HepG2 (cell line): ENCODE results near the gene ATN1. TPM values are rescaled to one million over a fixed set of nuclear protein-coding genes. Genes with fewer than 3 reads are reported as not detected.

Source experiments
- CC2D1A ChIP-seq: sonication (generic); formaldehyde crosslinking; IDR thresholded peaks from 2 replicates; pipeline ENCODE4 v1.8.1; 2023; ENCODE audit warnings: mild to moderate bottlenecking, missing genetic modification reagents
- FLYWCH1 ChIP-seq: sonication (generic); formaldehyde crosslinking; IDR thresholded peaks from 2 replicates; pipeline ENCODE4 v1.8.1; 2023; ENCODE audit warnings: mild to moderate bottlenecking, missing genetic modification reagents
- FOSL2 ChIP-seq: sonication (generic); formaldehyde crosslinking; IDR thresholded peaks from 2 replicates; pipeline ENCODE4 v1.4.0; 2020; ENCODE audit warnings: missing genetic modification reagents
- GABPA ChIP-seq, 2 experiments: IDR thresholded peaks; 2 replicates each; pipeline ENCODE4 v1.6.1; 2011 to 2016; ENCODE audit warnings: low read depth in 2 of 2, low read length in 1 of 2, missing biosample characterization in 1 of 2, missing genetic modification characterization in 1 of 2
- GATAD2A ChIP-seq: IDR thresholded peaks from 2 replicates; pipeline ENCODE4 v1.6.1; 2016
- HNRNPH1 ChIP-seq: fragments of 200-400 bp; formaldehyde crosslinking; optimal IDR thresholded peaks from 2 replicates; pipeline ENCODE3; 2017; ENCODE audit warnings: mild to moderate bottlenecking, low read depth, low read length
- HOXA5 ChIP-seq: sonication (generic); formaldehyde crosslinking; IDR thresholded peaks from 2 replicates; pipeline ENCODE4 v1.4.0; 2020; ENCODE audit warnings: missing genetic modification reagents
- MIER3 ChIP-seq: IDR thresholded peaks from 2 replicates; pipeline ENCODE4 v1.6.1; 2016; ENCODE audit warnings: missing compliant biosample characterization, borderline replicate concordance
- MYPOP ChIP-seq: sonication (generic); formaldehyde crosslinking; IDR thresholded peaks from 2 replicates; pipeline ENCODE4 v1.8.1; 2023; ENCODE audit warnings: mild to moderate bottlenecking, moderate library complexity, missing genetic modification reagents
- MZF1 ChIP-seq: sonication (generic); formaldehyde crosslinking; IDR thresholded peaks from 2 replicates; pipeline ENCODE4 v1.8.1; 2023; ENCODE audit warnings: mild to moderate bottlenecking, missing genetic modification reagents, borderline replicate concordance
- POLR2AphosphoS5 ChIP-seq: IDR thresholded peaks from 2 replicates; pipeline ENCODE4 v1.6.1; 2012; ENCODE audit warnings: low read depth, low read length
- PPARG ChIP-seq: conservative IDR thresholded peaks from 2 replicates; pipeline ENCODE4 v1.6.1; 2016; ENCODE audit warnings: missing biosample characterization, missing genetic modification reagents
- SIX1 ChIP-seq: sonication (generic); formaldehyde crosslinking; IDR thresholded peaks from 2 replicates; pipeline ENCODE4 v1.4.0; 2020; ENCODE audit warnings: missing genetic modification reagents, borderline replicate concordance
- SNAPC5 ChIP-seq: sonication (generic); formaldehyde crosslinking; IDR thresholded peaks from 2 replicates; pipeline ENCODE4 v1.8.1; 2023; ENCODE audit warnings: mild to moderate bottlenecking, missing genetic modification reagents, borderline replicate concordance
- SRSF4 ChIP-seq: fragments of 200-400 bp; formaldehyde crosslinking; IDR thresholded peaks from one replicate; pipeline ENCODE4 v1.6.1; 2018; ENCODE audit warnings: mild to moderate bottlenecking, low read depth, low read length, moderate library complexity; ENCODE audit not compliant: poor library complexity, severe bottlenecking
- STAT5B ChIP-seq: sonication (generic); formaldehyde crosslinking; IDR thresholded peaks from 2 replicates; pipeline ENCODE4 v1.4.0; 2020; ENCODE audit warnings: missing genetic modification reagents
- TCF12 ChIP-seq, 2 experiments: fragments of 450-650 bp in 1 of 2; sonication (generic) in 1 of 2; formaldehyde crosslinking in 1 of 2; IDR thresholded peaks; 2 replicates each; pipeline versions ENCODE4 v1.6.1 to v1.8.0; 2017 to 2022; ENCODE audit warnings: antibody characterized with exemption in 1 of 2, mild to moderate bottlenecking in 1 of 2, missing genetic modification reagents in 1 of 2, moderate library complexity in 1 of 2
- TMF1 ChIP-seq: sonication (generic); formaldehyde crosslinking; IDR thresholded peaks from 2 replicates; pipeline ENCODE4 v1.8.1; 2022; ENCODE audit warnings: low read depth, missing genetic modification reagents
- TOPORS ChIP-seq: sonication (generic); formaldehyde crosslinking; IDR thresholded peaks from 2 replicates; pipeline ENCODE4 v1.8.0; 2023; ENCODE audit warnings: mild to moderate bottlenecking, missing genetic modification reagents
- ZBTB37 ChIP-seq: sonication (generic); formaldehyde crosslinking; IDR thresholded peaks from 2 replicates; pipeline ENCODE4 v1.4.0; 2020; ENCODE audit warnings: mild to moderate bottlenecking, missing genetic modification reagents
- ZNF263 ChIP-seq: sonication (generic); formaldehyde crosslinking; IDR thresholded peaks from 2 replicates; pipeline ENCODE4 v1.4.0; 2020; ENCODE audit warnings: missing genetic modification reagents
- ZNF296 ChIP-seq: sonication (generic); formaldehyde crosslinking; conservative IDR thresholded peaks from 2 replicates; pipeline ENCODE4 v1.5.0; 2020; ENCODE audit warnings: mild to moderate bottlenecking, missing genetic modification reagents
- polyA plus RNA-seq, 8 experiments: library from polyadenylated mRNA; depleted of rRNA in 3 of 8; stranded (reverse) in 7 of 8; unstranded in 1 of 8; fragments of >200 nt; fragmentation: Illumina TruSeq in 4 of 8; extraction: Trizol in 4 of 8; gene quantifications; 2 replicates each; pipeline versions ENCODE4 v1.2.1 to v1.2.3, GENCODE V29; 2011 to 2016; ENCODE audit warnings: low read depth in 4 of 8, missing spikeins in 1 of 8, mixed read lengths in 1 of 8; ENCODE audit not compliant: insufficient read depth in 1 of 8
- total RNA-seq, 5 experiments: library from RNA; depleted of rRNA; stranded (reverse); fragments of >200 nt; fragmentation: Illumina TruSeq; extraction: Trizol; gene quantifications; 2 replicates each; pipeline ENCODE4 v1.2.3, GENCODE V29; 2016; ENCODE audit warnings: low read depth in 1 of 5
- TF ChIP-seq, protein P1 (sequence below), 2 experiments: sonication (generic) in 1 of 2; formaldehyde crosslinking in 1 of 2; IDR thresholded peaks; 2 replicates each; pipeline versions ENCODE4 v1.4.0 to v1.6.1; 2018 to 2020; ENCODE audit warnings: missing genetic modification reagents in 2 of 2, borderline replicate concordance in 1 of 2, low read depth in 1 of 2, mild to moderate bottlenecking in 1 of 2, missing biosample characterization in 1 of 2
- TF ChIP-seq, protein P2 (sequence below): sonication (generic); IDR thresholded peaks from 2 replicates; pipeline ENCODE4 v1.6.1; 2016; ENCODE audit warnings: low read depth, borderline replicate concordance

Gene ATN1
- total and polyA plus RNA-seq, 2 of the 13 experiments (the other 11 are each of a cell fraction or from before 2014, with no cell fraction given) = 2.1 to 8.6 TPM

- TF ChIP-seq HOXA5 (CRISPR knock-in tag) (no peak; the same call in 1 of the 2 replicates), CC2D1A (CRISPR knock-in tag) (no peak), STAT5B (CRISPR knock-in tag) (no peak), SRSF4 (no peak), ZBTB37 (CRISPR knock-in tag) (no peak), ZNF263 (0 out of 2 replicates have a peak, but pooled peaks have one; percentile 8), TCF12 (IDR thresholded peaks at IDR 0.05) (no peak), TCF12 (CRISPR knock-in tag; IDR thresholded peaks at IDR 0.05) (0 out of 2 replicates have a peak, but pooled peaks have one; percentile 38), FLYWCH1 (CRISPR knock-in tag) (no peak), HNRNPH1 (no peak), TOPORS (CRISPR knock-in tag) (peak; percentile 58; the same call in 1 of the 2 replicates), PPARG (peak; percentile 87), SIX1 (CRISPR knock-in tag) (peak; percentile 34; the same call in 1 of the 2 replicates), ZNF296 (CRISPR knock-in tag) (no peak), GATAD2A (CRISPR knock-in tag) (peak; percentile 84), MZF1 (CRISPR knock-in tag) (no peak), POLR2AphosphoS5 (peak; percentile 30; the same call in 1 of the 2 replicates), MIER3 (CRISPR knock-in tag) (no peak), FOSL2 (CRISPR knock-in tag) (peak; percentile 43; the same call in 1 of the 2 replicates), SNAPC5 (CRISPR knock-in tag) (0 out of 2 replicates have a peak, but pooled peaks have one; percentile 71), MYPOP (CRISPR knock-in tag) (no peak), TMF1 (CRISPR knock-in tag) (no peak), GABPA (IDR thresholded peaks at IDR 0.05; ENCODE audit: low read depth, low read length) (no peak), GABPA (CRISPR knock-in tag; IDR thresholded peaks at IDR 0.05; ENCODE audit: low read depth) (peak; percentile 53)
- TF ChIP-seq, protein P1, sequence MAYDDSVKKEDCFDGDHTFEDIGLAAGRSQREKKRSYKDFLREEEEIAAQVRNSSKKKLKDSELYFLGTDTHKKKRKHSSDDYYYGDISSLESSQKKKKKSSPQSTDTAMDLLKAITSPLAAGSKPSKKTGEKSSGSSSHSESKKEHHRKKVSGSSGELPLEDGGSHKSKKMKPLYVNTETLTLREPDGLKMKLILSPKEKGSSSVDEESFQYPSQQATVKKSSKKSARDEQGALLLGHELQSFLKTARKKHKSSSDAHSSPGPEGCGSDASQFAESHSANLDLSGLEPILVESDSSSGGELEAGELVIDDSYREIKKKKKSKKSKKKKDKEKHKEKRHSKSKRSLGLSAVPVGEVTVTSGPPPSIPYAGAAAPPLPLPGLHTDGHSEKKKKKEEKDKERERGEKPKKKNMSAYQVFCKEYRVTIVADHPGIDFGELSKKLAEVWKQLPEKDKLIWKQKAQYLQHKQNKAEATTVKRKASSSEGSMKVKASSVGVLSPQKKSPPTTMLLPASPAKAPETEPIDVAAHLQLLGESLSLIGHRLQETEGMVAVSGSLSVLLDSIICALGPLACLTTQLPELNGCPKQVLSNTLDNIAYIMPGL (CRISPR knock-in tag; IDR thresholded peaks at IDR 0.05; ENCODE audit: borderline replicate concordance in 1 of 2, low read depth in 1 of 2) = peak; percentile 32 to 36; a peak in 1 of 4 replicates
- TF ChIP-seq, protein P2, sequence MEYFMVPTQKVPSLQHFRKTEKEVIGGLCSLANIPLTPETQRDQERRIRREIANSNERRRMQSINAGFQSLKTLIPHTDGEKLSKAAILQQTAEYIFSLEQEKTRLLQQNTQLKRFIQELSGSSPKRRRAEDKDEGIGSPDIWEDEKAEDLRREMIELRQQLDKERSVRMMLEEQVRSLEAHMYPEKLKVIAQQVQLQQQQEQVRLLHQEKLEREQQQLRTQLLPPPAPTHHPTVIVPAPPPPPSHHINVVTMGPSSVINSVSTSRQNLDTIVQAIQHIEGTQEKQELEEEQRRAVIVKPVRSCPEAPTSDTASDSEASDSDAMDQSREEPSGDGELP = no peak
These were observed 53.6 kb downstream of the ATN1 start (continued) for GRCh38 chr12:6981152-6982052.
